Medulla oblongata (tissue), 1 donor: Measurements from ENCODE around the gene NIM1K.
"Not testable (repeated sequence)": the region's sequence is repeated elsewhere in the genome, so short reads cannot be mapped to it uniquely, and the experiment has no call there.

ENCODE experiments used
- DNase-seq: peaks from one replicate; pipeline ENCODE4 v3.0.0-alpha.2; 2015; ENCODE audit errors: extremely low spot score

The NIM1K gene

DNA sequence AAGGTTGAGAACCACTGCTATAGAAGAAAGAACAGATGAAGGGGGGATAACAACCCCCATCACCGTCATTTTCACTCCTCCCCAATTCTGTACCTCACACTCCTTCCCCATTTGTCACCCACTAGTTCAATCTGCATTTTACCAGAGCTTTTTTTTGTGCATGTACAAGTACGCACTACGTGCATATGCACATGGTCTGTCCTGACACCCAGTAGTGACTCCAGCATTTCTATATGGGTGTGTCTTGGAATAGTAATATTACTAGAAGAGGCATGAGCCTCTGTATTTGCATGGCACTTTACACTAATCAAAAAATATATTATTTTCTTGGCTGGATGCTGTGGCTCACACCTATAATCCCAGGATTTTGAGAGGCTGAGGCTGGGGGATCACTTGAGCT lies 38.7 kb downstream of the NIM1K start:
- DNase-seq: no peak

DNA sequence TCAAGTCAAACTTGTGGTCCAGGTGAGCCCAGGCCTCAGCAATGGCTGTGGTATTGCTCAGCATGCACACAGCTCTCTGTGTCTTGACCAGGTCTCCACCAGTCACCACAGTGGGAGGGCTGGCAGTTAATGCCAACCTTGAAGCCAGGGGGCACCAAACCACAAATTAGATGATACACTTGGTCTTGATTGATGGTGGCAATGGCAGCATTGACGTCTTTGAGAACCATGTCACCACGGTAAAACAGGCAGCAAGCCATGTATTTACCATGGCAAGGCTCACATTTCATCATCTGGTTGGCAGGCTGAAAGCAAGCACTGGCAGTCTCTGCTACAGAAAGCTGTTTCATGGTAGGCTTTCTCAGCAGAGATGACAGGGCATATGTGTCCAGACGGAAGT lies 40.0 kb downstream of the NIM1K start:
- DNase-seq: no peak

DNA sequence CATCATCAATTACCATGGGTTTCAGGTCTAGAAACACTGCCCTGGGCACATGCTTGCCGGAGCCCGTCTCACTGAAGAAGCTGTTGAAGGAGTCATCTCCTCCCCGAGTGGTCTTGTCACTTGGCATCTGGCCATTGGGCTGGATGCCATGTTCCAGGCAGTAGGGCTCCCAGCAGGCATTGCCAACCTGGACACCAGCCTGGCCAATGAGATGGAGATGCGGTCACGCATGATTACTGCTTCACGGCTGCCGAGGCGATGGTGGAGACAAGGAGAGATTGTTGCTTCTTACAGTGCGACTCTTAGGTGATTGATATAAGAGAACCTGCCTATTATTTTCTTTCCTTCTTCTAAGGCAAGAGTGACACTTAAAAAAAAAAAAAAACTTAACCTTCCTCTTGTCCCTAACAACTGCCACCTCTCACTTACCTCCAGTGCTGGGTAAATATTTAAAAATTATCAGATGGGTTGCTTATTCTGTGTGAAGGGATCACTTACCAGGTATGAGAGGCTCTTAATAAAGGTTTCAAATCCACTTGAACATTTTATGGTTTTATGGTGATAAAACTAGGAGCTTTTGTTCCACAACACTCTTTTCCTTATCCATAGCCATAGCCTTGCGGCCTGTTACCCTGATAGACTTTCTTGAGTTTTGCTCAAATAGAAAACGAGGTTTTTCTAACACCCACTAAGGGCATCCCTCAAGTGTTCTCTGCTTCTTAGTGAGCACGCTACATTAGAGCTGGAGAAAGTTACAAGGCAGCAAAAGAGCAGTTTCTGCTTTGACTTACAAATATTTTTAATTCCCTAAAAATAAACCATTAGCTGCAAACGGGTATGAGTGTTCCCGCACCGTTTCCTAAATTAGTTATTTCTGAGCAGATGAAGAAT lies 41.2 kb downstream of the NIM1K start:
- no peak for DNase-seq

DNA sequence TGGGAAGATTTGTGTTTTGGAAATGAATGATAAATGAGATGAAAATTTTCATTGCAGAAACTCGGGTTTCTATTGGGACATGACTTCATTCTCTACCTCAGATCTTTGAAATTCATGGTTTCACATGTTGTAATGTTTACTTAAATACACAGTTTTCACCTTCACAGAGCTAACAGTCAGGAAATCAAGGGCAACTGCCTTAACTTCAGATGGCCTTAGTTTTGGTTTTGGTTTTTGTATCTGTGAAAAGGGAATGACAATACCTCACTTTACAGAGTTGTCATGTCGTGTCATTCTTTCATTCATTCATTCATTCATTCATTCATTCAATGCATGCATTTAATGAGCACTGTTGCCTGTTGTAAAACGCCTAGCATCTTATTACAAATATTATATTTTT lies 41.9 kb downstream of the NIM1K start:
- DNase-seq: no peak

DNA sequence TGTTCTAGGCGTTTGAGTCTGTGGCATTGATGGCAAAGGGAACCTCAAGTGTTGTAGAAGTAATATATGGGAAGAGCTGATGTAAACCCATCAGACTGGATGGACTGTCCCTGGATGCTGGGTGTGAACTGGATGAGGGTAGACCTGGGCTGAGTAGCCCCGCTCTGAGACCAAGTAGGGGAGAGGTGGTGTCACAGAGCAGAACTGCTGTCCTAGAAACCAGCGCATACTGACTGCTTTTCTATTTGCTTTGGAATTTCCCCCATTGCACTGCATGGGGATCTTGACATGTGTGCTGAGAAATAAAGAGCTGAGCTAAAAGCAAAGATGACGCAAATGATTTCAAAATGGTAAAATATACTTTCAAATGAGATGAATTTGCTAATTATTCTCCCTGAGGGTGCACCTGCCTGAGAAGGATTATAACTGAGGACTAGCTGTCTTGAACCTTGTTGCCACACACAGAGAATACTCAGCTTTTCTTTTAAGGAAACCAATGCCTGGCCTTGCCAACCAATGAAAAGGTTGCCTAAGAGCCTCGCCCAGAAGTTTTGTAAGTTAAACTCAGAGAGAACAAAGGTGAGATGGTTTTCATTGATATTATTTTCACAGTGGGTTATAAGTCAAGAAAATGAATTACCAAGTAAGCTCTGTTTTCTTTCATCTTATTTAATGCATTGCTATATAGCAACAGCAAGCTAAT lies 44.8 kb downstream of the NIM1K start:
- DNase-seq: no peak

DNA sequence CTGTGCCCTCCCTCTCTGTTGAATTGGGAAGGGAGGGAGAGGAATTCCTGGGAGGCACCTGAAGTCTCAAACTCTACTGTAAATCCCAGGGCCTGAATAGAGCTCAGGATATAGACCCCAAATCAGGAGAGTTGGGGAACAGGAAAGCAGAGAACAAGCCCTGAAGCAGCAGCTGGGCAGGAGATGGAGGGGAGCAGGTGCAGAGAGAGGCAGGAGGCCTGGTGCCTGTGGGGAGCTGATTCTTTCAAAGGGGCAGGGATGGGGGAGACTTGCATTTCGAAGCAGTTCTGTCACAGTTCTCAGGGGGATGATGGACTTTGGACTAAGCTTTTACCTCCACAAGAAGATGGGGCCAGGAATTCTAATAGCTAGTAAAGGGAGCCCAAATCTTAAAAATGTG lies 50.2 kb downstream of the NIM1K start:
- DNase-seq: no peak

DNA sequence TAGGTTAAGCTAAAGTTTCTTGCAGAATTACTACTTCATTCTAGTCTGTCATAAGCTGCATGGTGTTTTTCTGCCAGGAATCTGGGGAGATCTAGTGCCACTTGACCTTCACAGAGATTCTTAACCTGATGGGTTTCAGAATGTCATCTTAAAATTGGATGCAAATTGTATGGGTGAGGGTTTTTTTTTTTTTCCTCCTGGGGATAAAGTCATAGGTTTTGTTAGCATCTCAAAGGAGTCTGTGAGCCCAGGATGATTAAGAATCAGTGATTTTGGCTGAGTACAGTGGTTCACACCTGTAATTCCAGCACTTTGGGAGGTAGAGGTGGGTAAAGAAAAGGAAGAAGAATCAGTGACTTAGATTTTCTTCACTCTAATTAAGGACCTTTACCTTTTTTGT lies 51.2 kb downstream of the NIM1K start:
- no peak for DNase-seq

DNA sequence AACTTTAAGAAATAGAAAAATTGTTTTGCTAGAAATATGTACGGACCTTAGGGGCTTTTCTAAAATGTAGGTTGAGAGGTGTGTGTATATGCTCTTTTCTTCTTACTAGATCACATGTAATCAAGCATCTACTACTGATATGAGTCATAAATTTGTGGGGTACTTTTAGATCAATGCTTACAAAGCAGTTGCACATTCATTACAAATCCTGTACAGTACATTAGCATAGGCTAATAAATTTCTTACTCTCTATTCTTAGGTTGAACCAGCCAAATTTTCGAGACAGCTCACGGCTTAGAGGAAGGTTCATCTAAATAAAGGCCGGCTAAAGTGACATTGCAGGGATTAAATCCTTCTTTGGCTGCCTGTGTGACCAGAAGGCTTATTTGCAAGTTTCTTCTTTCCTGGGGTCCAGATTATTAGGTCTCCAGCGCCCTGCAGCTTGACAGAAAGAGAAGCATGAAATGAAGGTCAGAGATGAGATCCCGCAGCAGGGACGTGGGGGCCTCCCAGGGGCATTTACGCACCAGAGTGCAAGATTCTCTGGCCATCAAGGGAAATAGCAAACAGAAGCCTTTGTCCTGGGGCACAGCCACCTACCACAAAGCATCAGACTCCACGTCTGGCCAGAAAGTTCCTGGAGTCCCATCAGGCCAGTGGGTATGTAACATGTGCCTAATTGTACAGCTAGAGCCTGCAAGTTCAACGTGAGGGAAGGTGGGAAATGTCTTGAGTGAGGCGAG lies 53.0 kb downstream of the NIM1K start:
- no peak for DNase-seq

DNA sequence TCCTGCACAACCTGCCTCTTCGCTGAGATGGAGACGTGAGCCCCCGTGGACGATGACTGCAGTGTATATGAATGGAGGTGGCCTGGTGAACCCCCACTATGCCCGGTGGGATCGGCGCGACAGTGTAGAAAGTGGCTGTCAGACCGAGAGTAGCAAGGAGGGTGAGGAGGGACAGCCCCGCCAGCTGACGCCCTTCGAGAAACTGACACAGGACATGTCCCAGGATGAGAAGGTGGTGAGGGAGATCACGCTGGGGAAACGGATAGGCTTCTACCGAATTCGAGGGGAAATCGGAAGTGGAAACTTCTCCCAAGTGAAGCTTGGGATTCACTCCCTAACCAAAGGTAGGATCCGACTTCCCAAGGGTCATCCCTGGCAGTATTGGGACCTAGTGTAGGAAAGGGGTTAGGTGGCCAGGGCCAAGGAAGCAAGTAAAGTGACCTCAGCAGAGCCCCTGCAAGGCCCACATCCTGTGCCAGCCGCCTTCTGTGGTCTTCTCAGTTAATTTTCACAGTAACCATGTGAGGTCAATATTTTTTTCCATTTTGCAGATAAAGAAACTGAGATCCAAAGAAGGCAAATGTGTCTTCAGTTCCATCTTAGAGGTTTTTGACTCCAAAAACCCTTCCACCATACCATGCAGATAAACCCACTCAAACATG lies 53.8 kb downstream of the NIM1K start:
- no peak for DNase-seq

DNA sequence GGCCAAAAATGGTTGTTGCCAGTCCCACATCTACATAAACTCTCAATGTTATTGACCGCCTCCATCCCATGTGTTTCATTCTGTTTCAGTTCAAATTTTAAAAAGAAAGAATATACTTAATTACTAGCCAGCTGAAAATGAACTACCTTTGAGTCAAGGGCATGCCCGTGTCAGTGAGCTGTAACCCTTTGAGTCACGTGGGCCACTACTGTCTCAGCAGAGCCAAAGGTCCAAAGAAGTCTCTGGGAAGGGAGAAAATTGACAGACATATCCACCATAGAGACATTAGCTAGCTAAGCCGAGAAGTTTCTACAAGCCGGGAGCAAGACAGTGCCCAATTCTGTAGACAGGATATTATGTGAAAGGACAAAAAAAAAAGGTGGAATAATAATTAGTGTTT lies 59.7 kb downstream of the NIM1K start:
- no peak for DNase-seq

DNA sequence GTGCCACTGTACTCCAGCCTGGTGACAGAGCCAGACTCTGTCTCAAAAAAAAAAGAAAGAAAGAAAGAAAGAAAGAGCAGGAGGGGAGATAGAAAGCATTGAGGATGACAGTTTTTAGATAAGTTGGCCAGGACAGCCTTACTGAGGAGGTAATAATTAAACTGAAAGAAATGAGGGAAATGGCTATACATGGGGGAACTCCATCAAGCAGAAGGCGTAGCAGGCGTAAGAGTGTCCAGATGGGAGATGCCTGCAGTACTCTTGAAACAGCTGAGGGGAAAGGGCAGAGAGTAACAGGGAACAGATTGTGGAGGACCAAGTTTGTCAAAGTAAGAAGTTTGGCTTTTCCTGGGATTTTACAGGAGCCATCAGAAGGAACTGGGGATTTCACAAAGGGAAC lies 63.7 kb downstream of the NIM1K start:
- no peak for DNase-seq

DNA sequence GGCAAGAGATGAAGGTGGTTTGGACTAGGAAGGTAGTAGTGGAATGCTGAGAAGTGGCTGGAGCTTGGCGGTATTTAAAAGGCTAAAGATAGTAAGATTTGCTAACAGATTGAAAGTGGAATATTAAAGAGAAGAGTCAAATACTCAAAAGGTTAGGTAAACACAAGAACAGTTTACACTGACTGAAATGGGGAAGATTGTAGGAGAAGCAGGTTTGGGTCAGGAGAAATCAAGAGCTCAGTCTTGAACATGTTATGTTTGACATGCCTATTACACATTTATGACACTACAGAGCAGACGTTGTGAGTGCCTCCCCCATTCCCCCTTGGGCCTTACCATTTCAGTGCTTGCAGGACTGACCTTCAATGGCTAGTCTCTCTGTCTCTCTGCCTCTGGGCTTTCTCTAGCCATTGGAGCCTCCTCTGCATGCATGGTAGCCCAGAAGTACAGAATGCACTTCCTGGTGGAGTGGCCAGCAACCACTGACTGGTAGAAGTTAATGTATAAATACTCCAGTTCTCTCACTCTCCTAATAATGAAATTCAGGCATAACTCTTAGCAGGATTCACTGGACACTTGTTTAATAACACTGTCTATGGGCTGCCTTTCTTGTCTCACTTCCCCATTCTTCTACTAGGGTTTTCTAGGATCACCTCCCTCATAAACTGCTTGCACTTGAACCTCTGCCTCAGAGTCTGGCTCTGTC lies 64.4 kb downstream of the NIM1K start:
- DNase-seq: no peak

DNA sequence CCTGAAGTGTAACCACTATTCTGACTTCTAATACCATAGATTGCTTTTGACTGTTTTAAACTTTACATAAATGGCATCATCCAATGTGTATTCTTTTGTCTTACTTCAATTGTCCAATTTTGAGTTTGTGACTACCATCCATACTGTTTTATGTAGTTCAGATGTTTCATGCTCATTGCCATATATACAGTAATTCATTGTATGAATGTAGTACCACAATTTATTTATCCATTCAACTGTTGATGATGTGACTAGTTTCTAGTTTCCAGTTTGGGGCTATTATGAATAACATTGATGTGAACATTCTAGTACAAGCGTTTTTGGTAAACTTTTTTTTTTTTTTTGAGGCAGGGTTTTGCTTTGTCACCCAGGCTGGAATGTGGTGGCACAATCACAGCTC lies 66.1 kb downstream of the NIM1K start:
- no peak for DNase-seq

DNA sequence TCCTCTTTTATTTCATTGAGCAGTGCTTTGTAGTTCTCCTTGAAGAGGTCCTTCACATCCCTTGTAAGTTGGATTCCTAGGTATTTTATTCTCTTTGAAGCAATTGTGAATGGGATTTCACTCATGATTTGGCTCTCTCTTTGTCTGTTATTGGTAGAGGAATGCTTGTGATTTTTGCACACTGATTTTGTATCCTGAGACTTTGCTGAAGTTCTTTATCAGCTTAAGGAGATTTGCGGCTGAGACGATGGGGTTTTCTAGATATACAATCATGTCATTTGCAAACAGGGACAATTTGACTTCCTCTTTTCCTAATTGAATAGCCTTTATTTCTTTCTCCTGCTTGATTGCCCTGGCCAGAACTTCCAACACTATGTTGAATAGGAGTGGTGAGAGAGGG lies 70.2 kb downstream of the NIM1K start:
- DNase-seq: not testable (repeated sequence)

DNA sequence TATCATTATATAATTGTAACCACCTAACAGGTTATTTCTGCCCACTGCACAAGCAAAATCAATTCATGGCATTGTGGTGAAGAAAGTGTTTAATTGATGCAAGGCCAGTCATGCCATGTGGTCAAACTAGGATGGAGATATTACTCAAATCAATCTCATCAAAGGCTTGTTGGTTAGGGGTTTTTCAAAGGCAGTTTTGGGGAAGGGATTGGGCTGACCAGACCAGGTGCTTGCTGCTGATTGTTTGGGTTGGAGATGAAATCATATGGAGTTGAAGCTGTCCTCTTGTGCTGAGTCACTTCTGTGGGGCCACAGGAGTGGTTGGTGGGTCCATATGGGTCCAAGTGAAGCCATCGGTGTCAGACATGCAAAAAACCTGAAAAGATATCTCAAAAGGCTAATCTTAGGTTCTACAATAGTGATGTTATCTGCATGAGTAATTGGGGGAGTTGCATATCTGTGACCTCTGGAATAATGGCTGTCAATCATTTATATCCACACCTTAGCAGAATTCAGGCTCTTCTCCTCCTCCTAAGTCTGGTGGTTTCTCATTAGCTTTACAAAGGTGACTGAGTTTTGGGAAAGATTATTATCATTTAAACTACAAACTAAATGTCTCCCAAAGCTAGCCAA lies 76.3 kb downstream of the NIM1K start:
- no peak for DNase-seq

DNA sequence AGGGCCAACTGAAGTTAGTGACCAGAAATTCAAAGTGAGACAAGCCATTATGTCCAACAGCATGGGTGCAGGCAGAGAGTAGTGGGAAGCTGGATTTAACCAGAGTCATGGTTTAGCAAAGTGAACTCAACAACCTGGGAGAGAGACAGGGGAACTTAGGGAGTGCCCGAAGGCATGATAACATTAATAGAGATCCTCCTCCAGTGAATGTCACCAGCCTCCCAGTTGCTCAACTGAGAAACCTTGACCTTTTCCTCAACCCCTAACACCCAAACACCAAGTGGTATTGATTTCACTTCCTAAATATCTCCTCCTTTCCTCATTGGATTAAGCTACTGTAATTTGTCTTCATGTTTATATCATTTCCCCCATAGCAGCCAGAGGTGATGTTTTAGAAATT lies 78.6 kb downstream of the NIM1K start:
- DNase-seq: no peak

DNA sequence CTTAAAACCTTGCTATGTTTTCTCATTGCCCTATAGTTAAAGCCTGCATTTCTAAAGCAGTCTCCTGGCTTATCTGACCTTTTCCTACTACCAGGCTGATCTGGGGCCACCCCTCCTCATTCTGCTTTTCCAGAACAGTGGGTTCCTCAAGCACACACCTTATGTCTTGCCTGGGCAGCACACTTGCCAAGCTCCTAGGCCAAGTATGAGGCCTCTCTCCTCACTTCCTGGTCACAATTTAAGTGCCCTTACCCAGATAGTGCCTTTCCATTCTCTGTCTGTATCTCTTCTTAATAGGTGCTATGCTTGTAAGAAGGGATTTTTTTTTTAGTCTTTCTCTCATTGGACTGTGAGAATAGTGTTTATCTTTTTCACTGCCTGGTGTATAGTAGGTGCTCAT lies 81.5 kb downstream of the NIM1K start:
- no peak for DNase-seq

DNA sequence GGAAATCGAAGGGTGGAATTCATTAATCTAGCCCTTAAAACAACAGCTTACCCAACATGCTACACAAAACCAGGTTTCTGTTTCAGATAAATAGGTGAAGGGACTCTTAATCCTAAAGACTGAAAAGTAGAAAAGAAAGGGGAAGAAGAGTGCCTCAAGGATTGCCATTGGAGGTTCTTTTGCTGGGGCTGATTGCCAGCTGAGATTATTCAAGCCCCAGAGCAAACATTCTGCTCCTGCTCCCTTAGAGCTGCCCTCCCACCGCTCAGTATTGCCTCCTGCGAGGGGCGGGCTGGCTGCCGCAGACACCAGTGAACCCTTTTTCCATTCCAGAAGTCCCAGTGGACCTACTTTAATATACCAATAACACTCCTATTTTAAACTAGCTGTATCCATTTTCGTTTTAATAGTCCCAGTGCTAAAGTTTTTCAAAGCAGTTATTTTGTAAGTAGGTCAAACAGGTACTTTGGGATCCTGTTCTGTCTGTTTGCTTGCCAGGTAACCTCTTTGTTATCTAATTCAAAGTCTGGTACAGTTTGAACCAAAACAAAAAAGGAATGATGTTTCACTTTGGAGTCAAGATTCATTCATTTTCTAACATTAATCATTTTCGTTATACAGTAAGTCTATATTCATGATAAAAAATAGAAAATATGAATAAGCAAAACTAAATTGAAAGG lies 82.5 kb downstream of the NIM1K start:
- no peak for DNase-seq

DNA sequence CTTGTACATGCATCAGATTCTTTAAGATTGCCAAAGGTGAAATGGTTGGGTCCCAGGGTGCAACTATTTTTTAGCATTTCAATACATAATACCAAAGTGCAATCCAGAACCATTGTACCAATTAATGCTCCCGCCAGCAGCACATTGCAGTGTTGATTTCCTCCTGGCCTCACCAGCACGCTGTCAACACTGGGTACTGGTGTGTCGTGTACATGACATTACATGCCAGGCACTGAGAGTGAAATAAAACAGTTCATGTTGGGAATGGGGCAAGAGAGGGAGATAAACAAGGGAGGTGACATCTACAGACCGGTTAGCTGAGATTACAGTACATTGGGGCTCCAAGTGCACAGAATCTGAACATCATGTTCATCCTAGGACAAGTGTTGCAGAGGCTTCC lies 83.4 kb downstream of the NIM1K start:
- no peak for DNase-seq

DNA sequence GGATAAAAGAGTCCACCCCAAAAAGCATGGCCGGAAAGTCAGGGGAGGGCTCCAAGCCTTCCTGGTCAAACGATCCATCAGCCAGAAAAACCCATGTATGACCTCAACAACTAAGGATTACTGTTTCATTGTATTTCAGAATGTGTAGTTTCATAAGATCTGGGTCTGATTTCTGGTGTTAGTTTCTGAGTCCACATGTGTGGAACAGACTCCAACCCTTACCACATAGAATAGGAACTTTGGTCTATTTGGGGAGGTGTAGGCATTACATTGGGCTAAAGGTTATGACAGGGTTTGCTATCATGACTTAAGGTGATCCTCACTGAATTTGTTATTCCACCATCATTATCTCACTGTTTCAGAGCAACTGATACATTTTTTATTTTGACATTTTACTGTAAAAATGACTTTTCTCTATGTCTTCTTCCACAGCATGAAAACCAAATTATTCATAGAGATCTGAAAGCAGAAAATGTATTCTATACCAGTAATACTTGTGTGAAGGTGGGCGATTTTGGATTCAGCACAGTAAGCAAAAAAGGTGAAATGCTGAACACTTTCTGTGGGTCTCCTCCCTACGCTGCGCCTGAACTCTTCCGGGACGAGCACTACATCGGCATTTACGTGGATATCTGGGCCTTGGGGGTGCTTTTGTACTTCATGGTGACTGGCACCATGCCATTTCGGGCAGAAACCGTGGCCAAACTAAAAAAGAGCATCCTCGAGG lies 87.7 kb downstream of the NIM1K start:
- no peak for DNase-seq
